ENCODE measurements around the gene OR2W1.

The OR2W1 gene

DNA sequence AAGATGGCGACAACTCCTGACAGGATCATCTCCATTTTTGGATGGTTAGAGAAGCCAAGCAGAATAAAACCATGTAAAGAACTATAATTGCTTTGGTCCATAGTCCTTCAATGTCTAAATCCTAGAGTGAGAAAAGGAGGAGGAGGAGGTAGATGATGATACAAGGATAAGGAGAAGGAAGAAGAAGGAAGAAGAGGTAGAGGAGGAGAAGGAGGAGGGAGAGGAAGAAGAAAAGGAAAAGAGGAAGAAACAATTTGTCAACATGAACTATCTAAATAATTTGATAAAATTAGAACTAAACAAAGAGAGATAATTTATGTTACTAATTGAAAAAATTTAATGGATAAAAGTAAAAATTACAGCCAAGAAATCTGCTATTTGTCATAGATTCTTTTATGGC lies at the start of gene OR2W1:
Gene OR2W1 (minus strand): TSS at position 101 of the 400 bp plus-strand sequence. CDS start 0 bp downstream, at position 101.
- no peak for DNase-seq (ENCODE audit: low read depth)
- H3K4me3 ChIP-seq (ENCODE audit: low read depth, low read length): no peak within 1 kb of the TSS
- TF ChIP-seq, protein P1, sequence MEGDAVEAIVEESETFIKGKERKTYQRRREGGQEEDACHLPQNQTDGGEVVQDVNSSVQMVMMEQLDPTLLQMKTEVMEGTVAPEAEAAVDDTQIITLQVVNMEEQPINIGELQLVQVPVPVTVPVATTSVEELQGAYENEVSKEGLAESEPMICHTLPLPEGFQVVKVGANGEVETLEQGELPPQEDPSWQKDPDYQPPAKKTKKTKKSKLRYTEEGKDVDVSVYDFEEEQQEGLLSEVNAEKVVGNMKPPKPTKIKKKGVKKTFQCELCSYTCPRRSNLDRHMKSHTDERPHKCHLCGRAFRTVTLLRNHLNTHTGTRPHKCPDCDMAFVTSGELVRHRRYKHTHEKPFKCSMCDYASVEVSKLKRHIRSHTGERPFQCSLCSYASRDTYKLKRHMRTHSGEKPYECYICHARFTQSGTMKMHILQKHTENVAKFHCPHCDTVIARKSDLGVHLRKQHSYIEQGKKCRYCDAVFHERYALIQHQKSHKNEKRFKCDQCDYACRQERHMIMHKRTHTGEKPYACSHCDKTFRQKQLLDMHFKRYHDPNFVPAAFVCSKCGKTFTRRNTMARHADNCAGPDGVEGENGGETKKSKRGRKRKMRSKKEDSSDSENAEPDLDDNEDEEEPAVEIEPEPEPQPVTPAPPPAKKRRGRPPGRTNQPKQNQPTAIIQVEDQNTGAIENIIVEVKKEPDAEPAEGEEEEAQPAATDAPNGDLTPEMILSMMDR (IDR thresholded peaks at IDR 0.05; ENCODE audit: insufficient read depth, low read depth, low read length, missing control alignments): no peak

- H3K4me3 ChIP-seq (ENCODE audit: low read depth, low read length): no peak overlapping the region
- DNase-seq (ENCODE audit: low read depth): no peak
- TF ChIP-seq, protein P1 (IDR thresholded peaks at IDR 0.05; ENCODE audit: insufficient read depth, low read depth, low read length, missing control alignments): no peak
These were observed 48.0 kb upstream of the OR2W1 start for GRCh38 chr6:29092957-29093356.

GRCh38 chr6:29087213-29087612 lies 42.2 kb upstream of the OR2W1 start, which contains the start of gene OR2B3:
OR2B3 (minus strand) TSS chr6:29087313; CDS start chr6:29087248, 65 bp downstream.
- no peak for DNase-seq (ENCODE audit: low read depth)
- TF ChIP-seq, protein P1 (IDR thresholded peaks at IDR 0.05; ENCODE audit: insufficient read depth, low read depth, low read length, missing control alignments): no peak
- no peak within 1 kb of the TSS for H3K4me3 ChIP-seq (ENCODE audit: low read depth, low read length)

GRCh38 chr6:29082457-29082856 lies 37.5 kb upstream of the OR2W1 start:
- TF ChIP-seq, protein P1 (IDR thresholded peaks at IDR 0.05; ENCODE audit: insufficient read depth, low read depth, low read length, missing control alignments): no peak
- H3K4me3 ChIP-seq (ENCODE audit: low read depth, low read length): no peak overlapping the region
- no peak for DNase-seq (ENCODE audit: low read depth)

DNA sequence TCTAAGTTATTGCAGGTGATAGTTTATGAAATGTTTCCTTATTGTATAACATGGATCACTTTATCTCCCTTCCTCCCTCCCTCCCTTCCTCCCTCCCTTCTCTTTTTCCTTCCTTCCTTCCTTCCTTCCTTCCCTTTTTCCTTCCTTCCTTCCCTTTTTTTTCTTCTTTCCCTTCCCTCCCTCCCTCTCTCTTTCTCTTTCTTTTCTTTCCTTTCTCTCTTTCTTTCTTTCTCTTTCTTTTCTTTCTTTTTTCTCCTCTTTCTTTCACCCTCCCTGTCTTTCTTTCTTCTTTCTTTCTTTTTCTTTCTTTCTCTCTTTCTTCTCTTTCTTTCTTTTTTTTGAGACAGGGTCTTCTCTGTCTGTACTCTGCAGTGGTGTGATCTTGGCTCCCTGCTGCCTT lies 36.3 kb upstream of the OR2W1 start:
- no peak overlapping the region for H3K4me3 ChIP-seq (ENCODE audit: low read depth, low read length)
- TF ChIP-seq, protein P1 (IDR thresholded peaks at IDR 0.05; ENCODE audit: insufficient read depth, low read depth, low read length, missing control alignments): no peak
- DNase-seq (ENCODE audit: low read depth): no peak

DNA sequence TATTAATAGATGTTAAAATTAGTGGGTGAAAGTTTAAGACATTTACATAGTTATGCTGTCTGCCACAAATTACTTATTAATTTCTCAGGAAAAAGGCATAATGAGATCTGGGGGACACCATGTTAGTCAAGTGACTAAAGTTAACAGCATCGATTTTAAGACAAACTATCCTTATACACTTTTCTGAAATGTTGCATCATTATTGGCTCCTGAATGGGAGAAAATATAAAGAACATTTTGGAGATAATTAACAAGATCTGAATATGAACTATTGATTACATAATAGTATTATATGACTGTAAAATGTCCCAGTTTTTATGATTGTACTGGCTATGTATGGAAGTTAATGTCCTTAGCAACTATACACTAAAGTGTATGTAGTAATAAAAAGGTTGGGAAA lies 34.2 kb upstream of the OR2W1 start:
- no peak overlapping the region for H3K4me3 ChIP-seq (ENCODE audit: low read depth, low read length)
- DNase-seq (ENCODE audit: low read depth): no peak
- TF ChIP-seq, protein P1 (IDR thresholded peaks at IDR 0.05; ENCODE audit: insufficient read depth, low read depth, low read length, missing control alignments): no peak
